Measurements from ENCODE around the gene CDK5RAP3. TPM values are rescaled to one million over a fixed set of nuclear protein-coding genes. Genes with fewer than 3 reads are reported as not detected.

CDK5RAP3 gene
- total RNA-seq, 2 donors from 2014 or later = 125 to 192 TPM

GRCh38 chr17:48028736-48029135 lies 57.8 kb downstream of the CDK5RAP3 start:
- no peak for DNase-seq (ENCODE audit: low spot score)
- no peak overlapping the region for H3K27ac ChIP-seq
- TF ChIP-seq CTCF (IDR thresholded peaks at IDR 0.05) = no peak

DNA sequence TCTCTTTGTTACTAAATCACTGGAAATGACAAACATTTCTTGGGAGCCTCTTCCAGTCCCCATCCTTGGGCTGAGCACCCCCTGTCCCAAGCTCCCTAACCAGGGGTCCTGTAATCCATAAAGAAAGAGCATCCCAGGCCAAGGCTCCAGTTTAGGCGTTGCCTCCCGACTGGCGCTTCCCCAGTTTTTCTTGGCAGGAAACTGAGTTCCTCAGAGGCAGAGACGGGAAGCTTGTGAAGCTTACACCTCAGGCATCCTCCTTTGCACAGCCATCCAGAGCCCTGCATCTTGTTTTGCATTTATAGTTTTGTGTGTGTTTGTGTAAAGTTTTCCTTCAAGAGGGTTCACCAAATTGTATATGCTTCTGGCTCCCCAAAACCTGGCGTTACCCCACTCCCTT lies 59.6 kb downstream of the CDK5RAP3 start:
- no peaks in the 10 kb centered on the region for H3K27me3 ChIP-seq (replicated peaks; ENCODE audit: insufficient read depth)
- H3K9me3 ChIP-seq = no peaks in the 10 kb centered on the region
- H3K4me1 ChIP-seq (ENCODE audit: control insufficient read depth in 1 of 2, low read depth in 2 of 2) = peaks cover 10 to 23% of the 10 kb centered on the region in 2 donors
- no peaks in the 10 kb centered on the region for H3K36me3 ChIP-seq
- H3K27ac ChIP-seq = no peak overlapping the region
- DNase-seq (ENCODE audit: low spot score) = no peak
- no peak for TF ChIP-seq CTCF (IDR thresholded peaks at IDR 0.05)
- ATAC-seq (ENCODE audit: insufficient number of reproducible peaks, low FRiP score, low read depth) = no peak
- H3K4me3 ChIP-seq = no peak overlapping the region

More at GRCh38 chr17:48028736-48029135, 57.8 kb downstream of the CDK5RAP3 start:
- Histone ChIP-seq H3K4me3 (no peak overlapping the region), H3K36me3 (no peaks in the 10 kb centered on the region), H3K27me3 (replicated peaks; ENCODE audit: insufficient read depth) (no peaks in the 10 kb centered on the region), H3K9me3 (no peaks in the 10 kb centered on the region), H3K4me1 (ENCODE audit: control insufficient read depth in 1 of 2, low read depth in 2 of 2) (peaks cover 15 to 35% of the 10 kb centered on the region in 2 donors)
- ATAC-seq (ENCODE audit: insufficient number of reproducible peaks, low FRiP score, low read depth) = no peak

Other genes starting within 250 kb of the CDK5RAP3 start
- gene TBX21, start 237.9 kb upstream of the CDK5RAP3 start, total RNA-seq = 1 to 10 TPM in 1 of 2 donors, not detected in 1; 1.8 TPM
- 10 to 100 TPM; 15.5 to 20.0 TPM for gene OSBPL7, start 149.3 kb upstream of the CDK5RAP3 start, total RNA-seq
- 10 to 100 TPM; 25.8 to 34.8 TPM for gene MRPL10, start 139.6 kb upstream of the CDK5RAP3 start, total RNA-seq
- gene LRRC46, start 139.4 kb upstream of the CDK5RAP3 start, total RNA-seq = under 1 TPM in 1 of 2 donors, not detected in 1; 0.42 TPM
- 10 to 100 TPM; 22.9 to 29.3 TPM for gene SCRN2, start 129.8 kb upstream of the CDK5RAP3 start, total RNA-seq
- gene SP6, start 120.0 kb upstream of the CDK5RAP3 start, total RNA-seq = not detected
- 10 to 100 TPM in 1 of 2 donors, 1 to 10 TPM in 1; 6.4 to 10.9 TPM for gene SP2, start 74.9 kb upstream of the CDK5RAP3 start, total RNA-seq
- 10 to 100 TPM; 16.9 to 28.9 TPM for gene PNPO, start 29.5 kb upstream of the CDK5RAP3 start, total RNA-seq
- gene PRR15L, start 13.2 kb upstream of the CDK5RAP3 start, total RNA-seq = 1 to 10 TPM in 1 of 2 donors, not detected in 1; 1.4 TPM
- 10 to 100 TPM; 46.8 to 70.9 TPM for gene COPZ2, start 66.7 kb downstream of the CDK5RAP3 start, total RNA-seq
- 100 to 1,000 TPM; 131 to 155 TPM for gene NFE2L1, start 77.2 kb downstream of the CDK5RAP3 start, total RNA-seq
- 10 to 100 TPM; 35.7 to 36.1 TPM for gene CBX1, start 130.4 kb downstream of the CDK5RAP3 start, total RNA-seq
- gene SNX11, start 136.7 kb downstream of the CDK5RAP3 start, total RNA-seq = 10 to 100 TPM; 12.0 to 15.4 TPM

Measured in thoracic aorta (tissue), 2 donors.